Measurements from ENCODE around the gene CDH8. TPM values are rescaled to one million over a fixed set of nuclear protein-coding genes. Genes with fewer than 3 reads are reported as not detected.

Gene CDH8
- total RNA-seq, 1 donor from 2014 or later, result 0.69 TPM

GRCh38 chr16:61957075-61957855 is 79.0 kb downstream of the CDH8 start:
- TF ChIP-seq CTCF (IDR thresholded peaks at IDR 0.05), result no peak
- no peak overlapping the region for H3K4me3 Mint-ChIP-seq
- CTCF ChIA-PET, result no interaction called here
- no peak overlapping the region for H3K27ac Mint-ChIP-seq
- intact Hi-C loops (cut with micrococcal nuclease), result no loop called here
- no peaks in the 10 kb centered on the region for H3K4me1 Mint-ChIP-seq
- H3K36me3 Mint-ChIP-seq (ENCODE audit: low read depth), result no peaks in the 10 kb centered on the region
- H3K9me3 Mint-ChIP-seq, result peaks cover 4% of the 10 kb centered on the region
- DNase-seq (no peak), ATAC-seq (ENCODE audit: low read depth) (no peak)
- H3K27me3 Mint-ChIP-seq, result no peaks in the 10 kb centered on the region
- POLR2A ChIA-PET, result no interaction called here

GRCh38 chr16:61952841-61953240 is 83.4 kb downstream of the CDH8 start:
- no peak for DNase-seq
- H3K4me3 Mint-ChIP-seq, result no peak overlapping the region
- POLR2A ChIA-PET, result no interaction called here
- intact Hi-C loops (cut with micrococcal nuclease), result no loop called here
- no peak overlapping the region for H3K27ac Mint-ChIP-seq
- H3K27me3 Mint-ChIP-seq, result no peaks in the 10 kb centered on the region
- no peak for TF ChIP-seq CTCF (IDR thresholded peaks at IDR 0.05)
- ATAC-seq (ENCODE audit: low read depth), result no peak
- no peaks in the 10 kb centered on the region for H3K4me1 Mint-ChIP-seq
- no peaks in the 10 kb centered on the region for H3K36me3 Mint-ChIP-seq (ENCODE audit: low read depth)
- H3K9me3 Mint-ChIP-seq, result peaks cover 4% of the 10 kb centered on the region
- CTCF ChIA-PET, result no interaction called here

GRCh38 chr16:61948414-61948813 is 87.8 kb downstream of the CDH8 start:
- no peak for ATAC-seq (ENCODE audit: low read depth)
- Mint-ChIP-seq H3K4me3 (no peak overlapping the region), H3K36me3 (ENCODE audit: low read depth) (no peaks in the 10 kb centered on the region), H3K27ac (no peak overlapping the region), H3K9me3 (peaks cover 4% of the 10 kb centered on the region), H3K4me1 (no peaks in the 10 kb centered on the region), H3K27me3 (no peaks in the 10 kb centered on the region)
- DNase-seq, result no peak
- intact Hi-C loops (cut with micrococcal nuclease), result no loop called here
- CTCF ChIA-PET, result no interaction called here
- no peak for TF ChIP-seq CTCF (IDR thresholded peaks at IDR 0.05)
- POLR2A ChIA-PET, result no interaction called here

- Mint-ChIP-seq H3K36me3 (ENCODE audit: low read depth) (no peaks in the 10 kb centered on the region), H3K27me3 (no peaks in the 10 kb centered on the region), H3K4me1 (no peaks in the 10 kb centered on the region), H3K4me3 (no peak overlapping the region), H3K27ac (no peak overlapping the region), H3K9me3 (peaks cover 8% of the 10 kb centered on the region)
- ATAC-seq (ENCODE audit: low read depth) (no peak), DNase-seq (no peak)
- intact Hi-C loops (cut with micrococcal nuclease), result no loop called here
- no peak for TF ChIP-seq CTCF (IDR thresholded peaks at IDR 0.05)
- CTCF ChIA-PET, result no interaction called here
- POLR2A ChIA-PET, result no interaction called here
These were observed 90.2 kb downstream of the CDH8 start for GRCh38 chr16:61946019-61946418.

GRCh38 chr16:61945511-61945910 is 90.7 kb downstream of the CDH8 start:
- H3K27me3 Mint-ChIP-seq, result no peaks in the 10 kb centered on the region
- CTCF ChIA-PET, result no interaction called here
- no peak overlapping the region for H3K27ac Mint-ChIP-seq
- intact Hi-C loops (cut with micrococcal nuclease), result no loop called here
- peaks cover 8% of the 10 kb centered on the region for H3K9me3 Mint-ChIP-seq
- no peak for TF ChIP-seq CTCF (IDR thresholded peaks at IDR 0.05)
- no peak for ATAC-seq (ENCODE audit: low read depth)
- H3K36me3 Mint-ChIP-seq (ENCODE audit: low read depth), result no peaks in the 10 kb centered on the region
- POLR2A ChIA-PET, result no interaction called here
- no peak for DNase-seq
- no peaks in the 10 kb centered on the region for H3K4me1 Mint-ChIP-seq
- no peak overlapping the region for H3K4me3 Mint-ChIP-seq
